ENCODE results near the gene LYPD5. TPM values are rescaled to one million over a fixed set of nuclear protein-coding genes. Genes with fewer than 3 reads are reported as not detected.

Gene LYPD5
- total and polyA plus RNA-seq, 2 of the 8 experiments (the other 6 are each of a cell fraction or from before 2014, with no cell fraction given) = 0.74 to 4.3 TPM

DNA sequence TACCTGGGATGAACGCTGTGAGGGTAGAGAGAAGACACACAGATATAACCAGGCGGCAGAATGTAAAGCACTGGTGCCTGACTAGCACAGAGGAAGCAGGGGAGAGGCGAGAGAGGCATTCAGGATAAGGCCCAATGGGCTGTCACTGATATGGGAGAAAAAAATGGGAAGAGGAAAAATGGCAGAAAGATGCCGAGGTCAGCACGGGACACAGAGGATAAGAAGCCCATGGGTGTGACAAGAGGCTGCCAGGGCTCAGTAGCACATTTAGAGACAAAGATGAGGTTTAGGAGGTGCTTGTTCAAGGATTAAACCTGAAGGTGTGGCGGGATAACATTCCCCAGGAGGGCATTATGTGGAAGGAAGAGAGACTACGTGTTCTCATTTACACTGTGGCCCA is 53.1 kb downstream of the LYPD5 start:
- H3K27ac ChIP-seq (ENCODE audit: low read depth, low read length) = no peak overlapping the region
- no peak overlapping the region for H3K18ac ChIP-seq (ENCODE audit: extremely low read depth, low read length)
- no peak overlapping the region for H4K8ac ChIP-seq (ENCODE audit: extremely low read depth, insufficient read depth, low read length)
- no peak overlapping the region for H2AK5ac ChIP-seq (ENCODE audit: low read depth, low read length)
- H4K91ac ChIP-seq (replicated peaks; ENCODE audit: insufficient read length, low read length) = no peak overlapping the region
- no peak overlapping the region for H2BK120ac ChIP-seq (replicated peaks; ENCODE audit: low read depth, low read length)
- CTCF ChIA-PET (ENCODE audit: partially characterized antibody) = interaction anchor here (1.3 to 30.4 kb wide), 2 partner anchors 10 to 31 kb away, joined by 4 to 703 read pairs; partner anchors contain the start of gene KCNN4
- H2BK12ac ChIP-seq (ENCODE audit: low read depth, low read length) = no peak overlapping the region
- no peak for FAIRE-seq
- H3K36me3 ChIP-seq (ENCODE audit: control insufficient read depth in 2 of 4, insufficient read depth in 4 of 4, low read length in 3 of 4) = peaks cover 18 to 39% (median 29%) of the 10 kb centered on the region in 4 experiments
- H3K79me2 ChIP-seq (ENCODE audit: control insufficient read depth in 1 of 2, insufficient read depth in 2 of 2, low read length in 2 of 2) = peaks cover 0 to 13% of the 10 kb centered on the region in 2 experiments; a peak in 1 of 4 replicates
- H3K4me3 ChIP-seq (ENCODE audit: extremely low read depth in 1 of 4, insufficient read depth in 2 of 4, low read depth in 3 of 4, low read length in 4 of 4) = no peak overlapping the region
- peaks cover 3% of the 10 kb centered on the region; the same call in 1 of the 2 replicates for H3K79me1 ChIP-seq (ENCODE audit: low read depth, low read length)
- POLR2A ChIA-PET (ENCODE audit: partially characterized antibody) = interaction anchor here (1.0 kb wide), 1 partner anchor 19 kb away, joined by 3 read pairs; no protein-coding TSS in a partner anchor
- no peak overlapping the region for H3K4ac ChIP-seq (replicated peaks; ENCODE audit: insufficient read length, low read depth, low read length)
- H3K4me2 ChIP-seq (ENCODE audit: insufficient read depth in 1 of 2, low read depth in 2 of 2, low read length in 2 of 2) = no peak overlapping the region
- H3K4me1 ChIP-seq (replicated peaks in 1 of 4; ENCODE audit: control insufficient read depth in 3 of 4, insufficient read depth in 4 of 4, low read length in 3 of 4) = no peaks in the 10 kb centered on the region
- H3K23me2 ChIP-seq (ENCODE audit: low read depth, low read length) = no peaks in the 10 kb centered on the region; the same call in 1 of the 2 replicates
- 95% methylated on average over 7 of the region's 7 CpGs; no CpG with 5 or more reads in 1 of the 2 experiments for WGBS, 2 experiments (ENCODE audit: extremely low coverage in 1 of 2, insufficient coverage in 1 of 2, insufficient read length in 1 of 2, insufficient replicate concordance in 2 of 2, low coverage in 1 of 2, low lambda C conversion rate in 2 of 2, missing lambda C conversion rate in 1 of 2)
- no peak for DNase-seq (ENCODE audit: low read depth in 1 of 2, low spot score in 2 of 2)
- H3K14ac ChIP-seq (ENCODE audit: insufficient read length) = no peak overlapping the region
- H2AFZ ChIP-seq (ENCODE audit: low read length) = no peak overlapping the region
- no peak overlapping the region for H3K9ac ChIP-seq (replicated peaks in 1 of 4; ENCODE audit: extremely low read depth in 1 of 4, low read depth in 3 of 4, low read length in 3 of 4)
- H2BK15ac ChIP-seq (ENCODE audit: low read length) = no peak overlapping the region
- H2BK20ac ChIP-seq (ENCODE audit: low read length) = no peak overlapping the region
- no peaks in the 10 kb centered on the region for H3K27me3 ChIP-seq (replicated peaks in 1 of 4; ENCODE audit: control insufficient read depth in 3 of 4, extremely low read depth in 1 of 4, insufficient read depth in 3 of 4, low read length in 3 of 4)
- no peak overlapping the region for H2BK5ac ChIP-seq (ENCODE audit: low read depth, low read length)
- H3K23ac ChIP-seq (ENCODE audit: insufficient read length) = no peak overlapping the region
- no peak overlapping the region for H3K56ac ChIP-seq (replicated peaks; ENCODE audit: insufficient read length, low read depth, low read length)
- H4K5ac ChIP-seq (ENCODE audit: insufficient read length, low read depth, low read length) = no peak overlapping the region
- no peaks in the 10 kb centered on the region for H4K20me1 ChIP-seq (replicated peaks in 1 of 2; ENCODE audit: control insufficient read depth in 1 of 2, insufficient read depth in 2 of 2, low read length in 2 of 2)
- H3K9me3 ChIP-seq (ENCODE audit: insufficient read depth in 2 of 2, low read depth in 1 of 2, low read length in 1 of 2) = no peaks in the 10 kb centered on the region
- TF ChIP-seq MAFK (IDR thresholded peaks at IDR 0.05; ENCODE audit: low read depth, low read length) = no peak
- no peak for TF ChIP-seq CTBP2 (IDR thresholded peaks at IDR 0.05; ENCODE audit: borderline replicate concordance, insufficient read depth, insufficient read length, low read length)
- no peak for TF ChIP-seq ZNF274 (IDR thresholded peaks at IDR 0.05; ENCODE audit: borderline replicate concordance, extremely low read depth, low read length)
- no peak for TF ChIP-seq HDAC6 (IDR thresholded peaks at IDR 0.05; ENCODE audit: low read depth, low read length)
- TF ChIP-seq EP300 (IDR thresholded peaks at IDR 0.05; ENCODE audit: borderline replicate concordance in 1 of 2, low read depth in 2 of 2, low read length in 2 of 2) = no peak
